ENCODE results near the gene PPIP5K1.

GRCh38 chr15:43492266-43492665 is 97.7 kb downstream of the PPIP5K1 start:
- no peak for TF ChIP-seq CTCF (IDR thresholded peaks at IDR 0.05 in 8 of 11, conservative IDR thresholded peaks at IDR 0.05 in 3 of 11)
- TF ChIP-seq POLR2A (IDR thresholded peaks at IDR 0.05) = no peak
- TF ChIP-seq POLR2AphosphoS5 (IDR thresholded peaks at IDR 0.05) = no peak

All from spleen (tissue), 7 donors.